HEK293 (cell line): ENCODE measurements around the gene RAP1GAP.
A peak's percentile ranks its signal among the peaks of the same experiment; 100 is the strongest.

ENCODE experiments used
- CTCF ChIA-PET: fragments of 350-600 bp; formaldehyde crosslinking; extraction: SDS; loops from one replicate; lab custom pipeline; 2021; ENCODE audit warnings: antibody characterized with exemption; lab: Yijun Ruan, JAX
- POLR2A ChIA-PET: fragments of 300-600 bp; formaldehyde crosslinking; extraction: SDS; loops from one replicate; lab custom pipeline; 2020; ENCODE audit warnings: antibody characterized with exemption, inconsistent platforms; lab: Yijun Ruan, JAX
- H3K27ac ChIP-seq: fragments of 200-500 bp; sonication (Bioruptor generic); 2 replicates; pipeline ENCODE4 v1.5.1; 2014; ENCODE audit warnings: low read depth, low read length, control low read depth, inconsistent platforms; ENCODE audit errors: extremely low read depth
- H3K36me3 ChIP-seq, 2 experiments: fragments of 200-500 bp in 1 of 2; sonication (Bioruptor generic) in 1 of 2; 1 replicate in 1 of 2; 2 replicates in 1 of 2; pipeline ENCODE4 v1.5.1; 2014 to 2017; ENCODE audit warnings: inconsistent platforms in 2 of 2, low read length in 2 of 2; ENCODE audit not compliant: control insufficient read depth in 2 of 2, insufficient read depth in 1 of 2
- H3K4me1 ChIP-seq: fragments of 200-500 bp; sonication (Bioruptor generic); 2 replicates; pipeline ENCODE4 v1.5.1; 2014; ENCODE audit warnings: mild to moderate bottlenecking, low read length, inconsistent platforms; ENCODE audit not compliant: control insufficient read depth, insufficient read depth
- H3K4me3 ChIP-seq: 2 replicates; pipeline ENCODE4 v1.5.1; 2011; ENCODE audit warnings: low read depth, mild to moderate bottlenecking, control low read depth, low read length, moderate library complexity
- H3K9me3 ChIP-seq: fragments of 200-500 bp; sonication (Bioruptor generic); 2 replicates; pipeline ENCODE4 v1.5.1; 2014; ENCODE audit warnings: low read depth, low read length, inconsistent platforms; ENCODE audit not compliant: control insufficient read depth, insufficient read depth
- GLIS2 ChIP-seq: fragments of 450-650 bp; formaldehyde crosslinking; IDR thresholded peaks from 2 replicates; pipeline ENCODE4 v1.5.1; 2016; ENCODE audit warnings: missing biosample characterization, missing genetic modification characterization
- INSM2 ChIP-seq: fragments of 450-650 bp; formaldehyde crosslinking; IDR thresholded peaks from 2 replicates; pipeline ENCODE4 v1.5.1; 2016; ENCODE audit warnings: missing biosample characterization, missing genetic modification characterization
- KLF1 ChIP-seq: fragments of 450-650 bp; formaldehyde crosslinking; IDR thresholded peaks from 2 replicates; pipeline ENCODE4 v1.5.1; 2016; ENCODE audit warnings: missing biosample characterization, missing genetic modification characterization
- KLF10 ChIP-seq: fragments of 450-650 bp; IDR thresholded peaks from 2 replicates; pipeline ENCODE4 v1.5.1; 2018; ENCODE audit warnings: missing biosample characterization, mild to moderate bottlenecking, missing genetic modification characterization
- MZF1 ChIP-seq: fragments of 450-650 bp; formaldehyde crosslinking; IDR thresholded peaks from 2 replicates; pipeline ENCODE4 v1.5.1; 2017; ENCODE audit warnings: missing biosample characterization, missing genetic modification characterization, borderline replicate concordance
- REST ChIP-seq: fragments of 450-650 bp; formaldehyde crosslinking; IDR thresholded peaks from 2 replicates; pipeline ENCODE4 v1.5.1; 2016; ENCODE audit warnings: missing biosample characterization, missing genetic modification characterization
- SALL2 ChIP-seq: fragments of 450-650 bp; formaldehyde crosslinking; IDR thresholded peaks from 2 replicates; pipeline ENCODE4 v1.5.0; 2017; ENCODE audit warnings: missing biosample characterization, mild to moderate bottlenecking, missing genetic modification characterization, borderline replicate concordance
- SP2 ChIP-seq: fragments of 450-650 bp; formaldehyde crosslinking; IDR thresholded peaks from 2 replicates; pipeline ENCODE4 v1.5.1; 2016; ENCODE audit warnings: missing biosample characterization, missing genetic modification characterization
- TRIM28 ChIP-seq: IDR thresholded peaks from 2 replicates; pipeline ENCODE4 v1.6.1; 2011; ENCODE audit warnings: low read length, control low read depth, borderline replicate concordance
- TSHZ1 ChIP-seq: fragments of 450-650 bp; formaldehyde crosslinking; IDR thresholded peaks from 2 replicates; pipeline ENCODE4 v1.5.1; 2016; ENCODE audit warnings: missing biosample characterization, missing genetic modification characterization, borderline replicate concordance
- ZFP41 ChIP-seq: fragments of 450-650 bp; formaldehyde crosslinking; IDR thresholded peaks from 2 replicates; pipeline ENCODE4 v1.5.1; 2016; ENCODE audit warnings: missing biosample characterization, missing genetic modification characterization, borderline replicate concordance
- ZIC2 ChIP-seq: fragments of 450-650 bp; formaldehyde crosslinking; IDR thresholded peaks from 2 replicates; pipeline ENCODE4 v1.5.1; 2016; ENCODE audit warnings: missing biosample characterization, missing genetic modification characterization
- ZNF248 ChIP-seq: fragments of 450-650 bp; formaldehyde crosslinking; IDR thresholded peaks from 2 replicates; pipeline ENCODE4 v1.5.1; 2017; ENCODE audit warnings: missing biosample characterization, missing genetic modification characterization
- ZNF510 ChIP-seq: fragments of 450-650 bp; formaldehyde crosslinking; IDR thresholded peaks from 2 replicates; pipeline ENCODE4 v1.5.1; 2018; ENCODE audit warnings: mild to moderate bottlenecking, missing genetic modification characterization, missing biosample characterization; ENCODE audit not compliant: insufficient replicate concordance
- ZNF571 ChIP-seq: fragments of 450-650 bp; formaldehyde crosslinking; IDR thresholded peaks from 2 replicates; pipeline ENCODE4 v1.5.0; 2017; ENCODE audit warnings: missing biosample characterization, missing genetic modification characterization

Gene RAP1GAP

GRCh38 chr1:21594935-21595897 is 73.9 kb downstream of the RAP1GAP start (continued):
- TF ChIP-seq MZF1 (tag by site-specific recombination) (no peak), KLF10 (no peak)
- TF ChIP-seq, all 188 proteins: peak for 10

- Histone ChIP-seq H3K27ac (no peak overlapping the region), H3K4me3 (no peak overlapping the region), H3K9me3 (no peaks in the 10 kb centered on the region), H3K4me1 (no peaks in the 10 kb centered on the region), H3K36me3 (no peaks in the 10 kb centered on the region)
- ChIA-PET CTCF (interaction anchor here (0.6 to 2.4 kb wide), 8 partner anchors 21 to 382 kb away, joined by 3 to 7 read pairs (median 4); no protein-coding TSS in a partner anchor), POLR2A (no interaction called here)
- TF ChIP-seq SALL2 (no peak), ZFP41 (tag by site-specific recombination) (no peak), TRIM28 (no peak), TSHZ1 (no peak), KLF1 (0 out of 2 replicates have a peak, but pooled peaks have one; percentile 28), REST (tag by site-specific recombination) (peak; percentile 77), ZNF571 (tag by site-specific recombination) (no peak), ZNF510 (no peak), INSM2 (tag by site-specific recombination) (no peak), ZIC2 (tag by site-specific recombination) (0 out of 2 replicates have a peak, but pooled peaks have one; percentile 36), GLIS2 (peak; percentile 28; the same call in 1 of the 2 replicates)
These were observed 74.7 kb downstream of the RAP1GAP start for GRCh38 chr1:21594501-21594900.

GRCh38 chr1:21593231-21593630 is 75.9 kb downstream of the RAP1GAP start:
- no peak overlapping the region for H3K4me3 ChIP-seq
- H3K4me1 ChIP-seq: no peaks in the 10 kb centered on the region
- no peak overlapping the region for H3K27ac ChIP-seq
- no peaks in the 10 kb centered on the region for H3K9me3 ChIP-seq
- peak; percentile 34; the same call in 1 of the 2 replicates for TF ChIP-seq SP2 (tag by site-specific recombination)
- TF ChIP-seq ZNF248 (tag by site-specific recombination): no peak
- ChIA-PET POLR2A (no interaction called here), CTCF (interaction anchor here (1.1 kb wide), 1 partner anchor 102 kb away, joined by 3 read pairs; no protein-coding TSS in a partner anchor)
- H3K36me3 ChIP-seq: no peaks in the 10 kb centered on the region
